Activated naive CD4-positive, alpha-beta T cell treated with anti-CD3 and anti-CD28 coated beads, Interleukin-2, amount 50 U/mL, for 24 hours (primary cell): ENCODE data around the gene XAB2.

Experiments used
- H3K27ac Mint-ChIP-seq: one replicate; pipeline ENCODE4 v1.8.0; 2021; ENCODE audit warnings: mild to moderate bottlenecking, mixed read lengths
- H3K27me3 Mint-ChIP-seq: one replicate; pipeline ENCODE4 v1.8.0; 2021; ENCODE audit warnings: mixed read lengths
- H3K36me3 Mint-ChIP-seq: one replicate; pipeline ENCODE4 v1.8.0; 2021; ENCODE audit warnings: mixed read lengths
- H3K4me1 Mint-ChIP-seq: one replicate; pipeline ENCODE4 v1.8.0; 2021; ENCODE audit warnings: mixed read lengths
- H3K4me3 Mint-ChIP-seq: one replicate; pipeline ENCODE4 v1.8.0; 2021; ENCODE audit warnings: mild to moderate bottlenecking, mixed read lengths
- H3K9me3 Mint-ChIP-seq: one replicate; pipeline ENCODE4 v1.8.0; 2021; ENCODE audit warnings: mixed read lengths

Gene XAB2

DNA sequence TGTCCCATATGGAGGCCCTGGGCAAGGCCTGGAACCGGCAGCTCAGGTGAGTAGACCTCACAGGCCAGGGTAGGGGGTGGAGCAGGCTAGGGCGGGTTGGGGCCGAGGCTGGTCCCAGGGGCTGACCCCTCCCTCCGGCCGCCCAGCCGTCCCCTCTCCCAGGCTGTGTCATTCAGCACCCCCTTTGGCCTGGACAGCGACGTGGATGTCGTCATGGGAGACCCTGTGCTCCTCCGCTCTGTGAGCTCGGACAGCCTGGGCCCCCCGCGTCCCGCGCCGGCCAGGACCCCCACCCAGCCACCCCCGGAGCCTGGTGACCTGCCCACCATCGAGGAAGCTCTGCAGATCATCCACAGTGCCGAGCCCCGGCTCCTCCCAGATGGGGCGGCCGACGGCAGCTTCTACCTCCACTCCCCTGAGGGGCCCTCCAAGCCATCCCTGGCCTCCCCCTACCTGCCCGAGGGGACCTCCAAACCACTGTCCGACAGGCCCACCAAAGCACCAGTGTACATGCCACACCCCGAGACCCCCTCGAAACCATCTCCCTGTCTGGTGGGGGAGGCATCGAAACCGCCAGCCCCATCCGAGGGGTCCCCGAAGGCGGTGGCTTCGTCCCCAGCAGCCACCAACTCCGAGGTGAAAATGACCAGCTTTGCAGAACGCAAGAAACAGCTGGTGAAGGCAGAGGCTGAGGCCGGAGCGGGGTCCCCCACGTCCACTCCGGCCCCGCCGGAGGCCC, 17.6 kb downstream of the XAB2 start:
- Mint-ChIP-seq H3K4me1 (no peaks in the 10 kb centered on the region), H3K36me3 (no peaks in the 10 kb centered on the region), H3K27me3 (no peaks in the 10 kb centered on the region), H3K9me3 (no peaks in the 10 kb centered on the region), H3K27ac (no peak overlapping the region), H3K4me3 (no peak overlapping the region)

DNA sequence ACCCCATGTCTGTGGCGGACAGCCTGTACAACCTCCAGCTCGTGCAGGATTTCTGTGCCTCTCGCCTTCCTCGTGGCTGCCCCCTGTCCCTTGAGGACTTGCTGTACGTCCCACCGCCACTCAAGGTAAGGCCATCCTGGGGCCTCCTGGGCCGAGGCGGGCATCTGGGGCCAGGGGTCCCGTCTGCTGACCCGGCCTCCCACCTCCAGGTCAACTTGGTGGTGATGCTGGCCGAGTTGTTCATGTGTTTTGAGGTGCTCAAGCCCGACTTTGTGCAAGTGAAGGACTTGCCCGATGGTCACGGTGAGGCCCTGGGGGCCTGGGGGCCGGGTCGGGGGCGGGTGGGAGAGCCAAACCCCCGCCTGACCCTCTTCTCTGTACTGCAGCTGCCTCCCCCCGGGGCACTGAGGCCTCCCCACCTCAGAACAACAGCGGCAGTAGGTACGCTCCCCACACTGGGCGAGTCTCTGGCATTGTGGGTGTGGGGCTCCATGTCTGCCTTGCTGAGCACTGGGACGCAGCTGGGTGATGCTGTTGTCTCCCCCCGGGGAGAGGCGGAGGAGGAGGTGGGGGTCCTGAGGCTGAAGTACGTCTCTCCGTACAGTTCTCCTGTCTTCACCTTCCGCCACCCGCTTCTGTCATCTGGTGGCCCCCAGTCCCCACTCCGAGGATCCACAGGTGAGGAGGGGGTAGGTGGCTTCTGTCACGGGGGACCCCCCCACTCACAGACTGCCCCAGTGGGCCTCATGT, 18.7 kb downstream of the XAB2 start:
- Mint-ChIP-seq H3K27me3 (no peaks in the 10 kb centered on the region), H3K36me3 (no peaks in the 10 kb centered on the region), H3K4me3 (no peak overlapping the region), H3K9me3 (no peaks in the 10 kb centered on the region), H3K4me1 (no peaks in the 10 kb centered on the region), H3K27ac (no peak overlapping the region)

GRCh38 chr19:7607874-7608560, 21.3 kb downstream of the XAB2 start:
- H3K4me1 Mint-ChIP-seq: no peaks in the 10 kb centered on the region
- H3K27ac Mint-ChIP-seq: no peak overlapping the region
- H3K4me3 Mint-ChIP-seq: no peak overlapping the region
- no peaks in the 10 kb centered on the region for H3K36me3 Mint-ChIP-seq
- peaks cover 4% of the 10 kb centered on the region for H3K27me3 Mint-ChIP-seq
- no peaks in the 10 kb centered on the region for H3K9me3 Mint-ChIP-seq

DNA sequence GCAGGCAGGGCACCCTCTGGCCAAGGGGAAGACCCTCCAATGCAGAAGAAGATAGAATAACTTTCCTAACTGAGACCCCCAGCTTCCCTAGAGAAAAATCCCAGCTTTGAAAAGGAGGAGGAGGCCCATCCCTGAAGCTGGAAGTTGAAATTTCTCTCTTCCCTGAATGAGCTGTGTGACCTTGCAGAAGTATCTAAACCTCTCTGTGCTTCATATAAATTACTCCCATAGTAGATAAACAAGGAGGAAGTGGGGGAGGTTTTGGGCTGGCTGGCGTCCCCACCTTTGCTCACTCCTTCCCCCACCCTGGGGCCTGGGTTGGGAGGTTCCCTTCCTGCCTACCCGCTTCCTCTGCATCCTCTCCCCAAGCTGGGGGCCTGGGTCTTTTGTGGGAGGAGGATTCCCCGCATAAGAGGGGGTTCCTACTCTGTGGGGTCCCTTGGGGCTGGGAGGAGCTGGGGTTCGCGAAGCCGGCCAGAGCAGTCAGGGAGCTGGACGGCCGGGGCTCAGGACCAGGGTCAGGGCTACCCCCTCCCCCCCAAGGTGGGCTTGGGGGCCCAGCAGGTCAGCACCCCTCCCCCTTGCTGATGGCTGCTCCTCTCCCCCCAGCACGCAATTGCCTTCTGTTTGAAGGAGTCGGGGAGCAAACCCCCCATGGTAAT, 22.0 kb downstream of the XAB2 start:
- no peak overlapping the region for H3K27ac Mint-ChIP-seq
- H3K4me1 Mint-ChIP-seq: no peaks in the 10 kb centered on the region
- H3K27me3 Mint-ChIP-seq: peaks cover 4% of the 10 kb centered on the region
- no peaks in the 10 kb centered on the region for H3K36me3 Mint-ChIP-seq
- no peaks in the 10 kb centered on the region for H3K9me3 Mint-ChIP-seq
- no peak overlapping the region for H3K4me3 Mint-ChIP-seq

GRCh38 chr19:7606289-7606688, 23.1 kb downstream of the XAB2 start:
- Mint-ChIP-seq H3K9me3 (no peaks in the 10 kb centered on the region), H3K27ac (no peak overlapping the region), H3K4me3 (no peak overlapping the region), H3K4me1 (no peaks in the 10 kb centered on the region), H3K36me3 (no peaks in the 10 kb centered on the region), H3K27me3 (peaks cover 6% of the 10 kb centered on the region)

GRCh38 chr19:7605490-7606222, 23.7 kb downstream of the XAB2 start:
- no peak overlapping the region for H3K4me3 Mint-ChIP-seq
- H3K9me3 Mint-ChIP-seq: no peaks in the 10 kb centered on the region
- H3K27me3 Mint-ChIP-seq: peaks cover 6% of the 10 kb centered on the region
- no peaks in the 10 kb centered on the region for H3K4me1 Mint-ChIP-seq
- H3K36me3 Mint-ChIP-seq: no peaks in the 10 kb centered on the region
- H3K27ac Mint-ChIP-seq: peak overlapping the region; percentile 62

GRCh38 chr19:7603919-7604318, 25.4 kb downstream of the XAB2 start:
- no peaks in the 10 kb centered on the region for H3K9me3 Mint-ChIP-seq
- H3K27ac Mint-ChIP-seq: no peak overlapping the region
- H3K36me3 Mint-ChIP-seq: no peaks in the 10 kb centered on the region
- no peaks in the 10 kb centered on the region for H3K4me1 Mint-ChIP-seq
- peaks cover 6% of the 10 kb centered on the region for H3K27me3 Mint-ChIP-seq
- H3K4me3 Mint-ChIP-seq: no peak overlapping the region

DNA sequence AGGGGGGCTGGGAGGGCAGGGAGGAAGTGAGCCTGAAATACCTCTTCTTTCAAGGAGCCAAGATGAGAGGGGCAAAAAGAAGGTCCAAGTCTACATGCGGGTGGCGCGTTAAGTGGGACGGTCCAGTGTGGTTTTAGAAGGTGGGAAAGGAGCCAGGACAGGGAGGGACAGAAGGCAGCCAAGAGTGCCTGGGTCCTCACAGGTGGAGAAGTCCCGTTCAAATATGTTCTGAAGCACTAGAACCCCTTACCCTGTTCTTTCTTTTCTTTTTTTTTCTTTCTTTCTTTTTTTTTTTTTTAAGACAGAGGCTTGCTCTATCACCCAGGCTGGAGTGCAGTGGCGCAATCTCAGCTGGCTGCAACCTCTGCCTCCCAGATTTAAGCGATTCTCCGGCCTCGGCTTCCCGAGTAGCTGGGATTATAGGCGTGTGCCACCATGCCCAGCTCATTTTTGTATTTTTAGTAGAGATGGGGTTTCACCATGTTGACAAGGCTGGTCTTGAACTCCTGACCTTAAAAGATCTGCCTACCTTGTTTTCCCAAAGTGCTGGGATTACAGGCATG, 26.3 kb downstream of the XAB2 start:
- H3K9me3 Mint-ChIP-seq: no peaks in the 10 kb centered on the region
- H3K4me1 Mint-ChIP-seq: no peaks in the 10 kb centered on the region
- H3K36me3 Mint-ChIP-seq: no peaks in the 10 kb centered on the region
- H3K4me3 Mint-ChIP-seq: no peak overlapping the region
- peaks cover 11% of the 10 kb centered on the region for H3K27me3 Mint-ChIP-seq
- no peak overlapping the region for H3K27ac Mint-ChIP-seq

GRCh38 chr19:7602240-7602934, 27.0 kb downstream of the XAB2 start:
- H3K27me3 Mint-ChIP-seq: peaks cover 15% of the 10 kb centered on the region
- peaks cover under 1% of the 10 kb centered on the region for H3K4me1 Mint-ChIP-seq
- H3K9me3 Mint-ChIP-seq: no peaks in the 10 kb centered on the region
- H3K4me3 Mint-ChIP-seq: no peak overlapping the region
- no peak overlapping the region for H3K27ac Mint-ChIP-seq
- H3K36me3 Mint-ChIP-seq: no peaks in the 10 kb centered on the region

GRCh38 chr19:7600721-7601120, 28.6 kb downstream of the XAB2 start:
- H3K27ac Mint-ChIP-seq: peak overlapping the region; percentile 57
- no peaks in the 10 kb centered on the region for H3K36me3 Mint-ChIP-seq
- H3K27me3 Mint-ChIP-seq: peaks cover 19% of the 10 kb centered on the region
- H3K4me1 Mint-ChIP-seq: peaks cover 4% of the 10 kb centered on the region
- H3K9me3 Mint-ChIP-seq: no peaks in the 10 kb centered on the region
- no peak overlapping the region for H3K4me3 Mint-ChIP-seq

GRCh38 chr19:7598180-7598579, 31.2 kb downstream of the XAB2 start:
- H3K9me3 Mint-ChIP-seq: no peaks in the 10 kb centered on the region
- H3K27ac Mint-ChIP-seq: no peak overlapping the region
- peaks cover 20% of the 10 kb centered on the region for H3K27me3 Mint-ChIP-seq
- H3K4me3 Mint-ChIP-seq: no peak overlapping the region
- no peaks in the 10 kb centered on the region for H3K36me3 Mint-ChIP-seq
- H3K4me1 Mint-ChIP-seq: peaks cover 9% of the 10 kb centered on the region

- no peaks in the 10 kb centered on the region for H3K36me3 Mint-ChIP-seq
- peaks cover 9% of the 10 kb centered on the region for H3K4me1 Mint-ChIP-seq
- peak overlapping the region; percentile 23 for H3K27ac Mint-ChIP-seq
- H3K4me3 Mint-ChIP-seq: no peak overlapping the region
- H3K9me3 Mint-ChIP-seq: no peaks in the 10 kb centered on the region
- peaks cover 20% of the 10 kb centered on the region for H3K27me3 Mint-ChIP-seq
Observed at GRCh38 chr19:7597689-7598088, 31.7 kb downstream of the XAB2 start.

- no peaks in the 10 kb centered on the region for H3K9me3 Mint-ChIP-seq
- peak overlapping the region; percentile 59 for H3K4me3 Mint-ChIP-seq
- peaks cover 9% of the 10 kb centered on the region for H3K4me1 Mint-ChIP-seq
- H3K27me3 Mint-ChIP-seq: peaks cover 18% of the 10 kb centered on the region
- H3K36me3 Mint-ChIP-seq: no peaks in the 10 kb centered on the region
- no peak overlapping the region for H3K27ac Mint-ChIP-seq
Observed at GRCh38 chr19:7596211-7596937, 33.0 kb downstream of the XAB2 start.
